GM12873 (cell line): Measurements from ENCODE around the gene TBXAS1.

Experiments
- CTCF ChIP-seq: IDR thresholded peaks from 2 replicates; pipeline ENCODE4 v1.5.1; 2012; ENCODE audit warnings: low read depth, mild to moderate bottlenecking, moderate library complexity, low read length, control low read depth; ENCODE audit not compliant: insufficient read depth; ENCODE audit errors: missing control alignments

The TBXAS1 gene

GRCh38 chr7:139917851-139918250 lies 88.8 kb downstream of the TBXAS1 start:
- no peak for TF ChIP-seq CTCF

GRCh38 chr7:139918480-139918879 lies 89.4 kb downstream of the TBXAS1 start:
- TF ChIP-seq CTCF: no peak

- TF ChIP-seq CTCF: no peak
These were observed 94.0 kb downstream of the TBXAS1 start for GRCh38 chr7:139923090-139923489.

- no peak for TF ChIP-seq CTCF
These were observed 95.4 kb downstream of the TBXAS1 start for GRCh38 chr7:139924461-139924860.

GRCh38 chr7:139930286-139930965 lies 101.4 kb downstream of the TBXAS1 start:
- no peak for TF ChIP-seq CTCF

GRCh38 chr7:139931190-139931934 lies 102.3 kb downstream of the TBXAS1 start:
- TF ChIP-seq CTCF: no peak

- no peak for TF ChIP-seq CTCF
These were observed 103.5 kb downstream of the TBXAS1 start for GRCh38 chr7:139932531-139932930.
